Caco-2 (cell line): Measurements from ENCODE around the gene MAB21L3. TPM values are rescaled to one million over a fixed set of nuclear protein-coding genes. Genes with fewer than 3 reads are reported as not detected.

Experiments used
- BruUV-seq: library from RNA; stranded (reverse); fragments of 400-500 nt; replicated peaks from 2 replicates; lab custom pipeline; 2021; lab: Mats Ljungman, UMichigan
- CTCF ChIA-PET: fragments of 300-600 bp; sonication (Branson Sonifier 250); formaldehyde crosslinking; loops from one replicate; lab custom pipeline; 2022; ENCODE audit warnings: antibody characterized with exemption; lab: Charles Lee
- POLR2A ChIA-PET: fragments of 300-600 bp; sonication (Branson Sonifier 250); formaldehyde crosslinking; loops from one replicate; lab custom pipeline; 2022; ENCODE audit warnings: antibody characterized with exemption; lab: Charles Lee
- DNase-seq, 2 experiments: peaks; one replicate each; pipeline versions ENCODE4 v3.0.0 to v3.0.0-alpha.2; 2020 to 2022
- H3K27me3 ChIP-seq: replicated peaks from 2 replicates; pipeline ENCODE4 v1.6.0; 2011; ENCODE audit warnings: low read length; ENCODE audit not compliant: control insufficient read depth, insufficient read depth
- H3K36me3 ChIP-seq: 2 replicates; pipeline ENCODE4 v1.5.1; 2011; ENCODE audit warnings: low read length; ENCODE audit not compliant: control insufficient read depth, insufficient read depth
- H3K4me1 ChIP-seq: fragments of 250-450 bp; sonication (Bioruptor Pico); 2 replicates; pipeline ENCODE4 v1.5.1; 2020; ENCODE audit warnings: mild to moderate bottlenecking
- H3K4me3 ChIP-seq: 2 replicates; pipeline ENCODE4 v1.5.1; 2011; ENCODE audit warnings: low read depth, mild to moderate bottlenecking, control low read depth, low read length
- H3K9me3 ChIP-seq: fragments of 250-450 bp; sonication (Bioruptor Pico); 2 replicates; pipeline ENCODE4 v1.5.1; 2020; ENCODE audit warnings: mild to moderate bottlenecking, moderate library complexity
- H3K27ac Mint-ChIP-seq: one replicate; pipeline ENCODE4 v1.8.0; 2022; ENCODE audit warnings: mixed read lengths; ENCODE audit not compliant: unreplicated experiment
- H3K27me3 Mint-ChIP-seq: one replicate; pipeline ENCODE4 v1.8.0; 2022; ENCODE audit warnings: mixed read lengths; ENCODE audit not compliant: insufficient read depth, unreplicated experiment
- H3K36me3 Mint-ChIP-seq: one replicate; pipeline ENCODE4 v1.8.0; 2022; ENCODE audit warnings: mild to moderate bottlenecking, mixed read lengths; ENCODE audit not compliant: insufficient read depth, unreplicated experiment
- H3K4me1 Mint-ChIP-seq: one replicate; pipeline ENCODE4 v1.8.0; 2022; ENCODE audit warnings: low read depth, mixed read lengths; ENCODE audit not compliant: unreplicated experiment
- H3K4me3 Mint-ChIP-seq: one replicate; pipeline ENCODE4 v1.8.0; 2022; ENCODE audit warnings: mild to moderate bottlenecking, moderate library complexity, mixed read lengths; ENCODE audit not compliant: unreplicated experiment
- H3K9me3 Mint-ChIP-seq: one replicate; pipeline ENCODE4 v1.8.0; 2022; ENCODE audit warnings: mixed read lengths; ENCODE audit not compliant: unreplicated experiment
- intact Hi-C: fragments of 100-400 bp; cut with micrococcal nuclease; formaldehyde crosslinking; loops from one replicate; pipeline ENCODE4 v1.10.0; 2022; ENCODE audit not compliant: unreplicated experiment
- total RNA-seq: library from RNA; stranded (reverse); gene quantifications from 2 replicates; pipeline ENCODE4 v1.2.3, GENCODE V29; 2022
- TF ChIP-seq, protein P1 (sequence below), 2 experiments: fragments of 200-600 bp in 1 of 2; IDR thresholded peaks; 1 replicate in 1 of 2; 2 replicates in 1 of 2; pipeline versions ENCODE4 v1.5.1 to v1.8.0; 2011 to 2022; ENCODE audit warnings: antibody characterized with exemption in 1 of 2, control low read depth in 1 of 2, inconsistent platforms in 1 of 2, low read depth in 1 of 2, low read length in 1 of 2, mild to moderate bottlenecking in 1 of 2, moderate library complexity in 1 of 2; ENCODE audit not compliant: insufficient read depth in 1 of 2, severe bottlenecking in 1 of 2, unreplicated experiment in 1 of 2

MAB21L3 gene
- total RNA-seq, 1 experiment from 2014 or later, result 0.66 TPM

DNA sequence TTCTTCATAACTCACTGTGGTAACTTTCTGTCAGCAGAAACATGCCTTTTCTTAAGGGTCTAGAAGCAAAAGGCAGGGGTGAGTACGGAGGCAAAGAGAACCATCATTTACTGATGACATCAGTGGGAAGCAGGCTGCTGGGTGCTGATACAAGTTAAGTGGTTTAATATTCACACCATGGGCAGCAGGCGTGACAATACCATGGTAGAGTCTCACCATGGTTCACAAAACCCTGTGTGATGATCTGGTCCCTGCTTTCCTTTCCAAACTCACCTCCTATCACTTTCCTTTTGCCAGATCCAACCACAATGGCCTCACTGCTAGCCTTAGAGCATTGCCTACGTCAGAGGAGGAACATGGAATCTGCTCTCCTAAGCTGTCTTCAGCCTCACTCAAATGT is 8.7 kb downstream of the MAB21L3 start:
- Histone ChIP-seq H3K4me3 (no peak overlapping the region), H3K4me1 (peaks cover 20% of the 10 kb centered on the region), H3K36me3 (no peaks in the 10 kb centered on the region), H3K9me3 (no peaks in the 10 kb centered on the region), H3K27me3 (no peaks in the 10 kb centered on the region)
- TF ChIP-seq, protein P1, sequence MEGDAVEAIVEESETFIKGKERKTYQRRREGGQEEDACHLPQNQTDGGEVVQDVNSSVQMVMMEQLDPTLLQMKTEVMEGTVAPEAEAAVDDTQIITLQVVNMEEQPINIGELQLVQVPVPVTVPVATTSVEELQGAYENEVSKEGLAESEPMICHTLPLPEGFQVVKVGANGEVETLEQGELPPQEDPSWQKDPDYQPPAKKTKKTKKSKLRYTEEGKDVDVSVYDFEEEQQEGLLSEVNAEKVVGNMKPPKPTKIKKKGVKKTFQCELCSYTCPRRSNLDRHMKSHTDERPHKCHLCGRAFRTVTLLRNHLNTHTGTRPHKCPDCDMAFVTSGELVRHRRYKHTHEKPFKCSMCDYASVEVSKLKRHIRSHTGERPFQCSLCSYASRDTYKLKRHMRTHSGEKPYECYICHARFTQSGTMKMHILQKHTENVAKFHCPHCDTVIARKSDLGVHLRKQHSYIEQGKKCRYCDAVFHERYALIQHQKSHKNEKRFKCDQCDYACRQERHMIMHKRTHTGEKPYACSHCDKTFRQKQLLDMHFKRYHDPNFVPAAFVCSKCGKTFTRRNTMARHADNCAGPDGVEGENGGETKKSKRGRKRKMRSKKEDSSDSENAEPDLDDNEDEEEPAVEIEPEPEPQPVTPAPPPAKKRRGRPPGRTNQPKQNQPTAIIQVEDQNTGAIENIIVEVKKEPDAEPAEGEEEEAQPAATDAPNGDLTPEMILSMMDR (IDR thresholded peaks at IDR 0.05; ENCODE audit: insufficient read depth in 1 of 2, low read depth in 1 of 2, low read length in 1 of 2, severe bottlenecking in 1 of 2, unreplicated experiment in 1 of 2), result no peak
- BruUV-seq, result no TSS peak
- ChIA-PET CTCF (no interaction called here), POLR2A (no interaction called here)
- Mint-ChIP-seq H3K9me3 (no peaks in the 10 kb centered on the region), H3K27ac (no peak overlapping the region), H3K36me3 (no peaks in the 10 kb centered on the region), H3K4me1 (peaks cover 12% of the 10 kb centered on the region), H3K4me3 (no peak overlapping the region), H3K27me3 (no peaks in the 10 kb centered on the region)
- no peak for DNase-seq
- intact Hi-C loops, result loop anchor here (1.0 kb wide), 1 partner anchor 11 kb away; no protein-coding TSS in a partner anchor

- peak; percentile 66 to 79 for DNase-seq
- POLR2A ChIA-PET, result no interaction called here
- TF ChIP-seq, protein P1 (IDR thresholded peaks at IDR 0.05; ENCODE audit: insufficient read depth in 1 of 2, low read depth in 1 of 2, low read length in 1 of 2, severe bottlenecking in 1 of 2, unreplicated experiment in 1 of 2), result no peak
- Histone ChIP-seq H3K4me3 (no peak overlapping the region), H3K9me3 (no peaks in the 10 kb centered on the region), H3K36me3 (no peaks in the 10 kb centered on the region), H3K4me1 (peaks cover 20% of the 10 kb centered on the region), H3K27me3 (no peaks in the 10 kb centered on the region)
- CTCF ChIA-PET, result interaction anchor here (0.7 to 1.4 kb wide), 4 partner anchors 8 to 376 kb away, joined by 4 to 9 read pairs (median 6); partner anchors contain the start of gene MAB21L3
- H3K36me3 Mint-ChIP-seq, result no peaks in the 10 kb centered on the region
- no TSS peak for BruUV-seq
- H3K4me3 Mint-ChIP-seq, result peak overlapping the region; percentile 45
- intact Hi-C loops, result no loop called here
- no peaks in the 10 kb centered on the region for H3K27me3 Mint-ChIP-seq
- H3K4me1 Mint-ChIP-seq, result peaks cover 12% of the 10 kb centered on the region
- H3K27ac Mint-ChIP-seq, result peak overlapping the region; percentile 82
- no peaks in the 10 kb centered on the region for H3K9me3 Mint-ChIP-seq
Observed at GRCh38 chr1:116122955-116123757, 12.0 kb downstream of the MAB21L3 start.

GRCh38 chr1:116123837-116124533 is 12.8 kb downstream of the MAB21L3 start:
- Histone ChIP-seq H3K36me3 (no peaks in the 10 kb centered on the region), H3K9me3 (no peaks in the 10 kb centered on the region), H3K4me3 (no peak overlapping the region), H3K4me1 (peaks cover 20% of the 10 kb centered on the region), H3K27me3 (no peaks in the 10 kb centered on the region)
- Mint-ChIP-seq H3K4me1 (peaks cover 12% of the 10 kb centered on the region), H3K27me3 (no peaks in the 10 kb centered on the region), H3K36me3 (no peaks in the 10 kb centered on the region), H3K9me3 (no peaks in the 10 kb centered on the region), H3K27ac (peak overlapping the region; percentile 82), H3K4me3 (no peak overlapping the region)
- ChIA-PET CTCF (no interaction called here), POLR2A (no interaction called here)
- no TSS peak for BruUV-seq
- TF ChIP-seq, protein P1 (IDR thresholded peaks at IDR 0.05; ENCODE audit: insufficient read depth in 1 of 2, low read depth in 1 of 2, low read length in 1 of 2, severe bottlenecking in 1 of 2, unreplicated experiment in 1 of 2), result no peak
- no peak for DNase-seq
- intact Hi-C loops, result no loop called here
